ENCODE data around the gene NFIC. TPM values are rescaled to one million over a fixed set of nuclear protein-coding genes. Genes with fewer than 3 reads are reported as not detected.

NFIC gene
- total RNA-seq, 1 donor from 2014 or later, result 12.7 TPM

- intact Hi-C loops (cut with micrococcal nuclease), result no loop called here
These were observed 98.3 kb downstream of the NFIC start for GRCh38 chr19:3464587-3465235.

- intact Hi-C loops (cut with micrococcal nuclease), result no loop called here
These were observed 99.2 kb downstream of the NFIC start for GRCh38 chr19:3465552-3465951.

GRCh38 chr19:3466635-3467034 is 100.3 kb downstream of the NFIC start:
- intact Hi-C loops (cut with micrococcal nuclease), result no loop called here

- intact Hi-C loops (cut with micrococcal nuclease), result no loop called here
These were observed 101.2 kb downstream of the NFIC start for GRCh38 chr19:3467437-3468198.

- intact Hi-C loops (cut with micrococcal nuclease), result no loop called here
These were observed 101.8 kb downstream of the NFIC start for GRCh38 chr19:3468211-3468610.

GRCh38 chr19:3469638-3470499 is 103.5 kb downstream of the NFIC start:
- intact Hi-C loops (cut with micrococcal nuclease), result no loop called here

- intact Hi-C loops (cut with micrococcal nuclease), result no loop called here
These were observed 104.2 kb downstream of the NFIC start for GRCh38 chr19:3470500-3471128.

- intact Hi-C loops (cut with micrococcal nuclease), result no loop called here
These were observed 105.7 kb downstream of the NFIC start for GRCh38 chr19:3471954-3472655.

GRCh38 chr19:3474010-3474409 is 107.6 kb downstream of the NFIC start:
- intact Hi-C loops (cut with micrococcal nuclease), result no loop called here

- intact Hi-C loops (cut with micrococcal nuclease), result loop anchor here (5.0 kb wide), 1 partner anchor 167 kb away; no protein-coding TSS in a partner anchor
These were observed 108.2 kb downstream of the NFIC start for GRCh38 chr19:3474614-3475013.

GRCh38 chr19:3475449-3475848 is 109.1 kb downstream of the NFIC start:
- intact Hi-C loops (cut with micrococcal nuclease), result loop anchor here (5.0 kb wide), 1 partner anchor 168 kb away; no protein-coding TSS in a partner anchor

GRCh38 chr19:3476830-3477229 is 110.4 kb downstream of the NFIC start:
- intact Hi-C loops (cut with micrococcal nuclease), result loop anchor here (5.0 kb wide), 1 partner anchor 170 kb away; no protein-coding TSS in a partner anchor

- intact Hi-C loops (cut with micrococcal nuclease), result loop anchor here (5.0 kb wide), 1 partner anchor 170 kb away; no protein-coding TSS in a partner anchor
These were observed 111.1 kb downstream of the NFIC start for GRCh38 chr19:3477506-3477905.

- intact Hi-C loops (cut with micrococcal nuclease), result loop anchor here (2.0 to 5.0 kb wide), 2 partner anchors 77 to 171 kb away; no protein-coding TSS in a partner anchor
These were observed 111.6 kb downstream of the NFIC start for GRCh38 chr19:3477951-3478350.

GRCh38 chr19:3478409-3479176 is 112.2 kb downstream of the NFIC start:
- intact Hi-C loops (cut with micrococcal nuclease), result loop anchor here (1.0 to 5.0 kb wide), 8 partner anchors 16 to 202 kb away; partner anchors contain the start of genes FZR1 and HMG20B

- intact Hi-C loops (cut with micrococcal nuclease), result loop anchor here (1.0 to 5.0 kb wide), 8 partner anchors 15 to 203 kb away; partner anchors contain the start of genes FZR1 and HMG20B
These were observed 112.9 kb downstream of the NFIC start for GRCh38 chr19:3479177-3479833.

GRCh38 chr19:3479834-3480215 is 113.4 kb downstream of the NFIC start:
- intact Hi-C loops (cut with micrococcal nuclease), result loop anchor here (1.0 to 10.0 kb wide), 9 partner anchors 14 to 835 kb away; partner anchors contain the start of genes FZR1 and HMG20B

- intact Hi-C loops (cut with micrococcal nuclease), result loop anchor here (10.0 kb wide), 1 partner anchor 836 kb away; no protein-coding TSS in a partner anchor
These were observed 114.2 kb downstream of the NFIC start, which contains the start of gene SMIM24 for GRCh38 chr19:3480383-3481091. TSS of gene SMIM24 (minus strand) at chr19:3480525. CDS start at chr19:3480463, 62 bp downstream.
